ENCODE results near the gene GSPT1. TPM values are rescaled to one million over a fixed set of nuclear protein-coding genes. Genes with fewer than 3 reads are reported as not detected.
"Not testable (repeated sequence)": the region's sequence is repeated elsewhere in the genome, so short reads cannot be mapped to it uniquely, and the experiment has no call there.

GSPT1 gene
- total RNA-seq, 6 experiments from 2014 or later, result 47.9 to 75.9 (median 50.6) TPM

DNA sequence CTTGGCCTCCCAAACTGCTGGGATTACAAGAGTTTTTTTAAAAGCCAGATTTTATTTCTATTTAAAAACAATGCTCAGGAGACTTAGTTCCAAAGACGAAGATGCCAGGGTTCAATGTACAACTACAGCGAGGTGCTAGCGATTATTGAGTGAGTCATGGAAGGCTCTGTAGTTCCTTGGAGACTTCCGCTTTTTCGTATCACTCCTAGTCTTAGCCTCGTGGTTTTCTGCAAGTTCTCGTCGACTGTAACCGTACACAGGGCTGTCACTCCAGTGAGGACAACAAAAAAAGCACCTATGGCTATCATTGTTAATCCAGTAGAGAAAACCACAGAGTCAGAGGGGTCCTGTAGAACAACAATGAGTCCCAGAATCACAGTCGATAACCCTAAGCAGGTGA, 96.0 kb downstream of the GSPT1 start:
- Histone ChIP-seq H3K36me3 (no peaks in the 10 kb centered on the region), H3K9me3 (no peaks in the 10 kb centered on the region), H3K4me3 (no peak overlapping the region), H3K27ac (no peak overlapping the region), H3K4me1 (peaks cover 0 to 7% (median 0%) of the 10 kb centered on the region in 4 donors), H3K27me3 (no peaks in the 10 kb centered on the region)
- no peak for DNase-seq
- ATAC-seq, result peak in 1 of 4 donors; percentile 28
- 55% methylated on average over 10 of the region's 10 CpGs for WGBS (ENCODE audit: insufficient coverage, low coverage, low lambda C conversion rate, missing lambda C conversion rate)
- intact Hi-C loops (cut with DNase I), result loop anchor here in 1 of 2 donors (10.0 kb wide), 1 partner anchor 425 kb away; no protein-coding TSS in a partner anchor
- no peak for TF ChIP-seq POLR2A (IDR thresholded peaks at IDR 0.05)
- TF ChIP-seq, protein P1, sequence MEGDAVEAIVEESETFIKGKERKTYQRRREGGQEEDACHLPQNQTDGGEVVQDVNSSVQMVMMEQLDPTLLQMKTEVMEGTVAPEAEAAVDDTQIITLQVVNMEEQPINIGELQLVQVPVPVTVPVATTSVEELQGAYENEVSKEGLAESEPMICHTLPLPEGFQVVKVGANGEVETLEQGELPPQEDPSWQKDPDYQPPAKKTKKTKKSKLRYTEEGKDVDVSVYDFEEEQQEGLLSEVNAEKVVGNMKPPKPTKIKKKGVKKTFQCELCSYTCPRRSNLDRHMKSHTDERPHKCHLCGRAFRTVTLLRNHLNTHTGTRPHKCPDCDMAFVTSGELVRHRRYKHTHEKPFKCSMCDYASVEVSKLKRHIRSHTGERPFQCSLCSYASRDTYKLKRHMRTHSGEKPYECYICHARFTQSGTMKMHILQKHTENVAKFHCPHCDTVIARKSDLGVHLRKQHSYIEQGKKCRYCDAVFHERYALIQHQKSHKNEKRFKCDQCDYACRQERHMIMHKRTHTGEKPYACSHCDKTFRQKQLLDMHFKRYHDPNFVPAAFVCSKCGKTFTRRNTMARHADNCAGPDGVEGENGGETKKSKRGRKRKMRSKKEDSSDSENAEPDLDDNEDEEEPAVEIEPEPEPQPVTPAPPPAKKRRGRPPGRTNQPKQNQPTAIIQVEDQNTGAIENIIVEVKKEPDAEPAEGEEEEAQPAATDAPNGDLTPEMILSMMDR (IDR thresholded peaks at IDR 0.05), result no peak

DNA sequence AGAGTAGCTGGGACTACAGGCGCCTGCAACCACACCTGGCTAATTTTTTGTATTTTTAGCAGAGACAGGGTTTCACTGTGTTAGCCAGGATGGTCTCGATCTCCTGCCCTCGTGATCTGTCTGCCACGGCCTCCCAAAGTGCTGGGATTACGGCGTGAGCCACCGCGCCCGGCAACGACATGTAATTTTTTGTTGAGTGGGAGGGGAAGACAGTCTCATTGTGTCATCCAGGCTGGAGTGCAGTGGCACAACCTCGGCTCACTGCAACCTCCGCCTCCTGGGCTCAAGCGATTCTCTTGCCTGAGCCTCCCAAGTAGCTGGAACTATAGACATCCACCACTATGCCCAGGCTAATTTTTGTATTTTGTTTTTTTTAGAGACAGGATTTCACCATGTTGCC, 96.8 kb downstream of the GSPT1 start:
- DNase-seq, result peak in 1 of 3 donors; percentile 26
- WGBS (ENCODE audit: insufficient coverage, low coverage, low lambda C conversion rate, missing lambda C conversion rate), result 97% methylated on average over 7 of the region's 13 CpGs
- intact Hi-C loops (cut with DNase I), result loop anchor here in 1 of 2 donors (10.0 kb wide), 1 partner anchor 424 kb away; no protein-coding TSS in a partner anchor
- not testable (repeated sequence) for H3K36me3 ChIP-seq, ATAC-seq, H3K27ac ChIP-seq, H3K4me3 ChIP-seq, H3K4me1 ChIP-seq, H3K27me3 ChIP-seq, H3K9me3 ChIP-seq

Small RNA genes lying within 50 kb of the gene (small RNA-seq; reads per million reads assigned to genes)
- gene AC007216.5 (0 reads per million in 2 experiments), gene COX6CP1 (0 reads per million in 2 experiments)

Other genes starting within 250 kb of the GSPT1 start
- 1 to 10 TPM; 3.5 to 7.9 (median 5.6) TPM for gene SNN, start 247.5 kb downstream of the GSPT1 start, total RNA-seq
- gene TXNDC11, start 173.1 kb downstream of the GSPT1 start, total RNA-seq, result 10 to 100 TPM; 43.2 to 63.3 (median 54.0) TPM
- 10 to 100 TPM; 22.8 to 34.0 (median 26.9) TPM for gene ZC3H7A, start 118.7 kb downstream of the GSPT1 start, total RNA-seq
- 10 to 100 TPM; 38.1 to 77.3 (median 54.9) TPM for gene RSL1D1, start 64.4 kb downstream of the GSPT1 start, total RNA-seq
- 10 to 100 TPM in 1 of 6 experiments, 1 to 10 TPM in 5; 2.1 to 10.2 (median 4.2) TPM for gene NPIPB2, start 26.1 kb upstream of the GSPT1 start, total RNA-seq
- gene TNFRSF17, start 49.3 kb upstream of the GSPT1 start, total RNA-seq, result under 1 TPM in 1 of 6 experiments, not detected in 5; 0.44 TPM
- gene SNX29, start 60.8 kb upstream of the GSPT1 start, total RNA-seq, result 1 to 10 TPM; 5.1 to 9.8 (median 8.1) TPM